DMS53 treated with DMSO at 0.1 percent for 48 hours (cell line): ENCODE data around the gene CYB561.

ENCODE experiments used
- DNase-seq: peaks from one replicate; lab custom pipeline; 2025; ENCODE audit not compliant: unreplicated experiment; lab: John Stamatoyannopoulos, UW

The CYB561 gene

DNA sequence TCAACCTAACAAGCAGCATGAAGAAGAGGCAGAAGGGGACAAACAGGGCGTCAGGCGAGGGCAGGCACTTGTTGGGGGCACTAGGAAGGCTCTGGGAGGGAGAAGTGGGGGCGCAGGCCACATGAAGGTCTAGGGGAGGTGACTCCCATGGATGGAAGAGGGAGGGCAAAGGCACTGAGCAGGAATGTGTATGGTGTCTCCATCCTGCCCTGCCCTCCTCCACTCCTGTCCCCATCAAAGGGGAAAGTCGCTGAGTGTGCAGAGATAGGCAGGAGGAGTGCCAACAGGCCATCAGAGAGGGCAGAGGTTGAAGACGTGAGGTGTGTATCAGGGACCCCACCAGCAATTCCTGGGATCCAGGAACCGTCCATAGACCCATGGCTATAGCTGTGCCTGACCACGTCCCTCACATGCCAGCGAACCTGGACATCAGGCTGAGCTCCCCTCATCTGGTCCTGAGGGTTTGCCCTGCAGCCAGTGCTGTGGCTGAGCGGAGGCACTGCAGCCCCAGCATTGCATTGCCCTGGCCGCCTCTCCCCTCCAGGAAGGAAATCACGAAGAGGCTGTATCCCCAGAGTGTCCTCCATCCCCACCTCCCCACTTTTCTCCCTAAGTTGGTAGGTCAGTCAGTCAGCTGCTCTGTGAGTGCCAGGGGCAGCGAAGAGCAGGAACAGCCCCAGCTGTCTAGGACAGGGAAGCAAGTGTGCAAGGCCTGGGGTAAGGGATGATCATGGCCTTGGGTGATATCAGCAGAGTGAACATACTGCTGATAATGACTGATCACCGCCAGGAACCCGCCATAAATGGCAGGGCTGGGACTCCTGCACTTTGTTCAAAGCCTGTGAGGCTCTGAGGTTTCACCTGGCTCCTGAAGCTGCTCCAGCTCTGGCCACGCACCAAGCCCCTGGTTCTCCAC lies 6.2 kb upstream of the CYB561 start:
- DNase-seq: no peak

DNA sequence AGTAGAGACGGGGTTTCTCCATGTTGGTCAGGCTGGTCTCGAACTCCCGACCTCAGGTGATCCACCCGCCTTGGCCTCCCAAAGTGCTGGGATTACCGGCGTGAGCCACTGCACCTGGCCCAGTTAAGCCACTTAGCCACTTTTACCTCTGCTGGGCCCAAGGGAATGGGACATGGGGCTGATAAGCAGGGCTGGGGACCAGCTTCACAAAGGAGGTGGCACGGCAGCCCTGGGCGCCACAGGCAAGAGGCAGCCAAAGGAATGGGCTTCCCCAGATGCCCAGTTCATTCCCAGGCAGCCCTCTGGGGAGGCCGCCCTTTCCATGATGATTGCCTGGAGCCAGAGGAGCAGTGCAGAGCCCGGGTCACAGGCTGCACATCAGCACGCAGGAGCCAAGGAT lies 5.0 kb upstream of the CYB561 start:
- no peak for DNase-seq

DNA sequence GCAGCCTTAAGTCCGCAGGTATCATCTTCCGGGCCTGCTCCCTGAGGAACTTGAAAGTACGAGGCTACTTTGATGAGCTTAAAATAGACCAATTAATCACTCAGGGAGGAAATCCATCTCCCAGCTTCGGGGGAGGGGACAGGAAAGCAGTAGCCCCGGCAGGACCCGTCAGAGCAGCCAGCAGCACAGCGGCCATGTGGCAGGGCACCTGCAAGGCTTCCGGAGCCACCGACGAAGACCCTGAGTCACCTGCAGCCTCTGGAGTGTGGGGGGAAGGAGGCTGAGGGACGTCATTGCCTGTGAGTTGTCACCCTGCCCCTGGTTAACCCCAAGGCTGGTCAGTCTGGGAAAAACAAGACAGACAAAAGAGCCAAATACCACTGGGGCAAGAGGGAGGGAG lies 4.4 kb upstream of the CYB561 start:
- DNase-seq: no peak

DNA sequence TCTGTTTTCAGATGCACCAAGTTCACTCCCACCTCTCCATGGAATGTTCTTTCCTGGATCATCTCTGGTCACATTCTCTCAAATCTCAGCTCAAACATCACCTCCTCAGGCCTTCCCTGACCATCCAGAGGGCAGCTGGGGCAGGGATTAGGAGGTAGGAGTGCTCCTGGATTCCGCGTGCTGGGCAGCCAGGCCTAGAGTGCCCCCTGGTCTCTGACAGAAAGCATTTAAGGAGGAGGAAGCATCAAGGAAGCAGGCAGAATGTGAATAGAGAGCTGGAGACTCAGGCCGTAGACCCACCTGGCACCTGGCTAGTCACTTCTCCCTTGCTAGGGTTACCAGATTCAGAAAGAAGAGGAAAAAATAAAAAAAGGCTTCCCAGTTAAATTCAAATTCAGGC lies 2.5 kb upstream of the CYB561 start:
- no peak for DNase-seq

DNA sequence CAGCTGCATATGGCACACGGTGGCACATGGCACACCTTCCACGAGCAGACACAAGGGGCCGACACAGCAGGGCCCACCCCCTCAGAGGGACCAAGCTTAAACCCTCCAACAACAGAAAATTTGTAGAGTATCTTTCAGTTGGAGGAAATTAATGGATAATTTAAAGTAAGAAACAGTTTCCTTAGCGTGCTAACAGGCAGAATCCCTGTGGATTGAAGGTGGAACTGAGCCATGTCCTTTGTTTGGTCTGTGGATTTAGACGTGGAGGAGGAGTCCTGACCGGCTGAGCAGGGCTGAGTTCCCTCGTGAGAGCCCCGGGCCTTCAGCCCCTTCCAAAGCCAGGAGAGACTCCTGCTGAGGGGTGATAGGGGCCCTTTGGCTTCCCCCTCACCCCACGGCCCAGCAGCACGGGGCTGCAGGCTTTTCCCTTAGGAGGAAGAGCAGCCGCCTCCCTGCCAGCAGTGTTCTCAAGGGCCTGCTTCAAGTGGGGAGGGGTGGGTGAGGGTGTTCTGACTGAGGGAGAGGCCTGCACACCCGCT lies 1.4 kb upstream of the CYB561 start:
- no peak for DNase-seq

DNA sequence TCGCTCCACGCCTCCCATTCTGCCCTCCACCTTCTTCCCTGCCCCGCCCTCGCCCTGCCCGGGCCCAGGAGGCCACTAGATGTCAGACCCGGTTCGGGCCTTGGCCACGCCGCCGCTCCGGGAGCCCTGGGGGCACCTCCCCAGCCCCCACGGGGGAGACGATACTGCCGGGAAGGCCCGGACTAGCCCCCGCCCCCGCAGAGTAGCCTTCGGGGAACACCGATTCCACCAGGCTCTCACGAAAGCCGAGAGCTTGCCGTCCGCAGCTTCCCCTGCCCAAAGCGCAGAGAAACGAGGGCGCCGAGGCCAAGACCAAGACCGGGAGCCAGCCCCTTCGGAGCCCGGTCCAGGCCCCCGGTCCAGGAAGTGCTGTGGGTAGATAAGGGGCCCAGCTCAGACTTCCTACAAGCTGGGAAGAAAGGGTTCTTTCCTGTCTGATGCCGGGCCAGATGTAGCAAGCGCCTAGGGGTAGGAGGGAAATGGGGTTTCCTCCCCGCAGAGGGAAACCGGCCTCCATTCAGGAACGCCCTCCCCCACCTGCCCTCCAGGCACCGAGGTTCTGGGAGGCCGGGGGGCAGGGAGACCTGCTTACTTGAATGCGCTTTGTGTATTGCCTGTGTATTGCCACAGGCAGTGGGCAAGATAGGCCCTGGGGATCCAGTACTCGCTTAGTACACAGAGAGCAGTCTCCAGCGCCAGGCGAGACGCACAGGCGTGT lies 806 bp upstream of the CYB561 start:
- peak; percentile 48 for DNase-seq

DNA sequence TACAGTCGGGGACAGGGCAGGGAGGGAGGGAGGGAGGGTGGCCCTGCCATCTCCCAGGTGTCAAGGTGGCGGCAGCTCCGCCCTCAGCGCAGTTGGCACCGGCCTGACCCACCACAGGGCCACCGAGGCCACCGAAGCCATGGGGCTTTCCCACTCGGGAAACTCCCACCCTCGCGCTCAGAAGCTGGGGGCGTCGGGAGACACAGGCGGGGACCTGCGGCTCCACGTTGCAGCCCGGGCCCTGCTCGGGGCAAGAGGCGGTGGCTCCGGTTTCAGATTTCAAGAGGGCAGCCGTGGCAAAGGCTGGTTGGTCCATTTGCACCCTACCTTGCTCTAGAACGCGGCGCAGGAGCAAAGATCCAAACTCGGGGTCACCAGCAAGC lies 544 bp downstream of the CYB561 start:
- peak; percentile 52 for DNase-seq

DNA sequence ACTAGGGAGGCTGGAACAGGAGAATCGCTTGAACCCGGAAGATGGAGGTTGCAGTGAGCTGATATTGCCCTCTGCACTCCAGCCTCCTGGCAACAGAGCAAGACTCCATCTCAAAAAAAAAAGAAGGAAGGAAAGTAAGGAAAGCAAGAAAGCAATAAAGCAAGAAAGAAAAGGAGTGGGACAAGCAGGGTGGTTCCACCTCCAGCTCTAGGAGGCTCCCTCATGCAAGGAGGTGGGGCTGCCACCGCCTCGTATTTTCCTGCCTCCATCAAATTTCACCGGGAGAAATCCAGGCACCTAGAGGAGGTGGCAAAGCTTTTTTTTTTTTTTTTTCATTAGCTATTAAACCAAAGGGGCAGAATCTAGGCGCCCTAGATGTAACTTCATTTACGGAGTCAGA lies 1.0 kb downstream of the CYB561 start:
- DNase-seq: no peak

DNA sequence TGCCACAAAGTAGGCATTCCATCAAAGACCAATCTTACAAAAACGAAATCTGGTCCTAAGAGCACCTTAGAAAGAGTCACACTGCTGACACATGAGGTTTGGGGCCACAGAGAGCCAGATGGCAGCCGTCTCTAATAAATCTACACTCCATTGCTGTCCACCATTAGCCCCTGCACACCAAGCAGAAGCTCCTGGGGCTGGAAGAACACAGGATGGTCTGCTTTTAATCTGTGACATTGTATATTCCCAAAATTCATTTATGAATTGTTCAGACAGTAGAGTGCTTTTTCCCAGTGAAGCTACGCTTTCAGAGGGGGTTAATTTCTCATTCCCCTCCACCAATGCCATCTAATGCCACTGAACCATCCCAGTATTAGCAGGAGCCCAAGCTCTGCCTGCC lies 1.6 kb downstream of the CYB561 start:
- no peak for DNase-seq

DNA sequence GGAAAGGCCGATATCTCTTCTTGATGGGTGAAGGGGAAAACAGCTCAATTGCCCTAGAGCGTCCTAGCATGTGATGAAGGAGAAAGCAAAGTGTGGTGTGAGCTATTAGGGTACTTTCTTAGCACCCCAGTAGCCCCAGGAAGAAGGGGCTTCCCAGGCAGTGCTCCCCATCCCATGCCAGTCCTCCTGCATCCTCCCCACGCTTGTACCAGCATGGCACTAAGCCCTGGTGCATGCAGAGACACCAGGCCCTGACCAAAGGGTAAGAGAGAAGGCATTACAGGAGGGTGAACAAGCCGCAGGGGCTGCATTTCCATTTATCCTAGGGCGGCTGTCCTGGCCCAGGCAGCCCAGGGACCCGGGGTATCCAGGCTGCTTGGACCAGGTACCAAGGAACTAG lies 3.1 kb downstream of the CYB561 start:
- DNase-seq: no peak

DNA sequence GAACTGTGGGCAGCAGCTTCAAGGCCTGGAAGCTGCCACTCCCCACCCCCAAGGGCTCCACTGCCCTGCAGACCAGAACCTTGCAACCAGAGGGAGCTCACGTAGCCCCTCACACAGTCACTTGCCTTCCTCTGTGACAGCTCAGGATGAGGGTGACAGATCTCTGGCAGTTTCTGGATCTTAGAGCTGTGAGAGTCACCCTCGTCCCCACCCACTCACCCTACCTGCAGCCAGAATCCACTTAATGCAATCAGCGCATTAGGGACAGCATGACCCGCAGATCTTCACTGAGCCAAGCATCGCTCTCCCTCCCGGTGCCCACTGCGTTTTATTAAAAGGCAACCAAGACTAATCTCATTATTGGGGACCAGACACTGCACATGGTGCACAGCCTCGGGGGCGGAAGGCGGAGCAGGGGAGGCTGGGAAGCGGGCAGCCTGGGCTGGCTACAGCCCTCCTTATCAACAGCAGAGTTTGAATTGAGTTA lies 3.5 kb downstream of the CYB561 start:
- no peak for DNase-seq

DNA sequence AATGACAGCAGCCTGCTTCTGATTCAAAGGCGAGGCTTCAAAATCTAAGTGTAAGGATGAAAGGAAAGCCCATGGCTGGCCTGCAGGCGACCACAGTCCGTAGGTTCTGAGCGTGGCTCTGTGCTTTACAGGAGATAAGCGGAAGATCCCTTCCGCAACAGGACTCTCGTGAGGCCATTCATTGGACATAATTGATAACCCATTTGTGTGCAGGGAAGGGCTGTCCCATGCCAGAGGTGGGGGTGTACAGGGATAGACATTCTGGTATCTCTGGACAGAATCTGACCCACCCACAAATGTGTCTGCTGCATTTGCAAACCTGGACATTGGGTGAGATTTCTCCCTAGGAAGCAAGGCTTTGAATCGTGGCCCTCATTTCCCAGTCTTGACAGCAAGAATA lies 4.0 kb downstream of the CYB561 start:
- no peak for DNase-seq

DNA sequence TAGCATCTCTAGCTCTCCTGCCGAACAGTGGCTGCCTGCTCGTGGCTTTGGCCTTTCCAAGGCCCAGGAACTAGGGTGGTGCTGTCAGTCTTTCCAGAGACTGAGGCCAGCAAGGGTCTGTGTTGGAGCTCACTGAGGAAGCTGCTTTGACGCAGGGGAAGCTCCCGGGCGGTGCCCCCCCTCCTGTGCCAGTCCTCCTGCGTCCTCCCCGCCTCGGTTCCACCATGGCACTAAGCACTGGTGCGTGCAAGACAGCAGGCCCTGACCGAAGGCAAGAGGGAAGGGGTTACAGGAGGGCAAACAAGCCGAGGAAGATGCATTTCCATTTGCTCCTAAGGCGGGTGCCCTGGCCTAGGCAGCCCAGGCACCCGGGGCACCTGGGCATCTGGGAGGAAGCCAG lies 4.5 kb downstream of the CYB561 start:
- no peak for DNase-seq

DNA sequence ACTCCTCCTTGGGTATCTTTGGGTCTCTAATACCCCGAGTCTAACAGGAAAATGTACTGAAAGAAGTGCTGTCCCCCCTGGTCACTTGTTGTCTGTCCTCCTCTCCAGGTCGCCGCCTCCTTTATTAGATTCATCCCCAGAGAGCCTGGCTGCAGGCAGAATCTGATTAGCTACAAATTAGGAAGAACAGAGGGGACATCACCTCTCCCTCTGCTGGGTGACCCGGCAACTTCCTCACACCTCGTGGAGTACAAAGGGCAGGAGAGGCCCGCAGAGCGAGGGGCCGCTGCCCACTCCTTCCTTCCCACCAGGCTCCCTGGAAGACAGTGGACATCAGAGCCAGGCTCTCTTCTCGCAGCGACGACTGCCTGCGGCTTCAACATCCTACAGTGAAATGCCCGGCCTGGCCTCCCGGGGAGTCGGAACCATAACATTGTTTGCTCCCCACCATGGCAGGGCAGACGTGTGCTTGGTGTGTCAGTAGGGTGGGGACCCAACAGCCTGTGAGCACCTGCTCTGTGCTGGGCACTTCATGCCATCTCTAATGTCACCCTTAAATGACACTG lies 5.3 kb downstream of the CYB561 start:
- DNase-seq: no peak

DNA sequence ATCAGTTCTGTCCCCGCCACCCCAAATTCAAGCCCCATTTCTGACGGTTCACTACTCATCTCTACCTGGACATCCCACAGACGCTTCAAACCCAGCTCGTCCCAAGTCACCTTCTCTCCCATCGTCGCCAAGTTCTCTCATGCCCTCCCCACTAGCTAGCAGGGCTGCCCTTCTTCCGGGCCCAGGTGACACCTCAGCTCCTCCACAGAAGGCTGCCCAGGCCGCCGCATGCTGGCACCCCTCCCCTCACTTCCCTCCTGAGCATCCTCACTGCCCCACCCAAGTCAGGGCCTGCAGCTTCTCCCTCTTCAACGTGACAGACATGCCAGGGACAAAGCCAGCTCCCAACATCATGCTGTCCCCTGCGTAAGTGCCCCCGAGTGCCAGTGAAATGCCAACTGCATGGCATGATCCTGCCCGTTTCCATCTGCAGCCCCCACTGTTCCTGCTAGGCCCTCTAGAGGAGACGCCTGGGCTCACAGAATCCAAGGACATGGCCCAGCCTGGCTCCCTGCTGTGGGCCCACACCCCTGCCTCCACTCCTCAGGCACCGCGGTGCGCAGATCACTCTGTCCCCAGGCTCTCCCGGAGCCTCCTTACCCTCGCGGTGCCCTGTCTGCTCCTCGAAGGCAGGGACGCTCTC lies 5.9 kb downstream of the CYB561 start:
- DNase-seq: no peak

DNA sequence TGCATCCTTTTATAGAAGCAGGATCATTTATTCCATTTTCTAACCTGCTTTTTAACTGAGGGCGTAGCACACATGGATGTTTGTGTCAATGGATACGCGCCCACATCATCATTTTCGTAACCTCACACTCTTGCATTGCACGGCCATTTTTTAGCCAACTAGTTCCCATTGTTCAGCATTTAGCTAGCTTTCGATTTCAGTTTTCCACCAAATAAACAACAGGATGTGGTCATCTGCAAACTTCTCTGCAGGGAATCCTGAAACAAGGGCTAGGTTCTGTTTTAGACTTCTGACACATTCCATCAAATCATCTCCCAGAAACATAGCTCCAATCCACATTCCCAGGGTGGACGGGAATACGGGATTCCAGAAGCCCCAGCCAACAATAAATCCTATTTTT lies 6.4 kb downstream of the CYB561 start:
- no peak for DNase-seq

DNA sequence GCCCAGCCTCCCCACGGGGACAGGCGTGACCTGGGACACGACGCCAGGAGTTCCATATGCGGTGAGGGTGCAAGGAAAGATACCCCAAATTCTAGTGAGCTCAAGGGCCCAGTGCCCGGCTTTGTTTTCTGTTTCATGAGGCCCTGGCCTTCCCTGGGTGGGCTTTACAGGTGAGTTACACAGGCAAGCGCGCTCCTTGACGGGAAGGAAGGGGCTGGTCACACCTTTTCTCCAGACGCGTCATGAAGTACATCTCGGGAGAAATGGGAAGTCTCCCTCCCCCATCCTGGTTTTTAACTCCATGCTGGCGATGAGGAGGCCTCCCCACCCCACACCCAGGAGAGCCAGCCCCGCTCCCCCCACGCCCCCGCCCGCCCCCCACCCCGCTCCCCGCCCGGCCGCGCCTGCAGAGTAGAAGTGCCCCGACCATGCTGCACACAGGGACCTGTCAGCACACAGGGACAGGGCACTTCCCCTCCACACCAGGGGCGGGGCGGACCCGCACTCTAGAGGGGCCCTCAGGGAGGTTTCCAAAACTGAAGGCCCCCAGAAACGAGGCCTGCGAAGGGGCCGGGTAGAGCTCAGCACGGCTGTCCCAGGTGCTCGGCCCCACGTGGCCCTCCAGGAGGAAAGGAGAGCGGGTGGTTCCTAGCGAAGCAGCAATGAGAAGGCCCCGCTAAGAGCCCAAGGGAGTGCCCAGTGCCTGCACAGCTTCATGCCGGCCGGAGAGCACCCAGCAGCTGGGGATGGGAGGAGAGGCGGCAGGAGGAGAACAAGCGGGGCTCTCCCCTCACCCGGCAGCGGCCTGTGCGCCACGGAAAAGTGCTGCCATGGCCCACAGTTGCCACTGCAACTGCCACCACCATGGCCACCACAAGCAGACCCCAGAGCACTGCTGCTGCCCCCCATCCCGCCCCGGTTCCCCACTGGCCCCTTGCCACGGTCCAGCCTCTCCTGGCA lies 7.7 kb downstream of the CYB561 start:
- no peak for DNase-seq

DNA sequence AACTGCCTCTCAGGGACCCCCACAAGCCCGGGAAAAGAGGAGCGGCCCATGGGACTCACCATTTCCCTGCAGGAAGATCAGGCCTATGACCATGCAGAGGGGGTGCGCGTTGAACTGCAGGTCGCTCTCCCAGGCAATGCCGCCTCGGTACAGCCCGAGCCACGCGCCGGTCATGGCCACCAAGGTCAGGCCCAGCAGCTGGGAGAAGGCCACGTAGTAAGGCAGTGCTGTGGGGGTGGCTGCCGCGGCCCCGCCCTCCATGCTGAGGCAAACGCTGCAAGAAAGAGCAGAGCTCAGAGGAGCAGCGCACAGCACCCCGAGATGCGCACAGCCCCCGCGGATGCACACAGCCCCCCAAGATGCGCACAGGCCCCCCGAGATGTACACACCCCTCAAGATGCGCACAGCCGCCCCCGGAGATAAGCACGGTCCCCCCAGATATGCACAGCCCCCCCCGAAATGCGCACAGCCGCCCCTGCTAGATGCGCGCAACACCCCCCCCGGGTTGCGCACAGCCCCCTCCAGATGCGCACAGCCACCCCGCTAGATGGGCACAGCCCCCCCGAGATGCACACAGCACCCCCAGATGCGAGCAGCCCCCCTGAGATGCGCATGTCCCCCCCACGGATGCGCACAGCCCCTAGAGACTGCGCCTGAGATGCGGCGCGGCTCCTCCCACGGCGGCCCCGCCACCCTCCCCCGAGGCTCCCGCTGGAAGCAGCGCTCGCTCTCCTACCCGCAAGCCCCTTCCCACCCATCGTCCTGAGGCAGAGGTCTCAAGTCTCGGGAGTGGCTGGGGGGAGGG lies 8.6 kb downstream of the CYB561 start:
- DNase-seq: no peak

DNA sequence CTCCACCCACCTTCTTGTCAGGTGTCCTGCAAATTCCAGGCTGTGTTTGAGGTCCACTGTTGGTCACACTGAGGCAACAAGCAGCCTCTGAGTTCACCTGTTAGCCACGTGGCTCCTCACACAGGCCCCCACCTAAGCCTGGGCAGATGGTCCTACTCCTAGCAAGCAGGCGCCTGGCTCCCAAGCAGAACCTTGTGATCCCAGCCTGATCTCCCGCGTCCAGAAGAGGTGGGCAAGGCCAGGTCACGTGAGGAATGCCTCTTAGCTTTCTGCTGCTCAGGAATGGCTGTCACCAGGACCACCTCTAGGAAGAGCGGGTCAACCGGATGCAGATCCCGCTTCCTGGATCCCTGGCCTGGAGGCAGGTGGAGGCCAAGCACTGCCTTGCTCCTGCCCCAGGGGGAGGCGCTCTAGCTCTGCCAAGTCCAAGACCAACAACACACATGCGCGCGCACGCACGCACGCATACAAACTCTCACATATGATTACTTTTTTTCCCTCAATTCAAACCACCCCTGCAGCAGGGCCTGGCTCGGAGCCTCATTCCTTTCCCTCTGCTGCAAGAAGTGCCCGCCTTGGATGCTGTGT lies 9.5 kb downstream of the CYB561 start:
- no peak for DNase-seq
